NCI-H1417 (cell line): ENCODE results near the gene NELL2.
"Not testable (repeated sequence)": the region's sequence is repeated elsewhere in the genome, so short reads cannot be mapped to it uniquely, and the experiment has no call there.

Experiments
- DNase-seq, 3 experiments: peaks; one replicate each; lab custom pipeline; 2025; lab: John Stamatoyannopoulos, UW

NELL2 gene

GRCh38 chr12:44694017-44694416 is 182.1 kb downstream of the NELL2 start:
- no peak for DNase-seq

- peak in 1 of 3 experiments; percentile 15 for DNase-seq
Observed at GRCh38 chr12:44689587-44689986, 186.5 kb downstream of the NELL2 start.

- not testable (repeated sequence) for DNase-seq
Observed at GRCh38 chr12:44686821-44687432, 189.2 kb downstream of the NELL2 start.

- DNase-seq, result no peak
Observed at GRCh38 chr12:44677724-44678123, 198.4 kb downstream of the NELL2 start.

- DNase-seq, result peak in 1 of 3 experiments; percentile 17
Observed at GRCh38 chr12:44674875-44675274, 201.2 kb downstream of the NELL2 start.

GRCh38 chr12:44673811-44674210 is 202.3 kb downstream of the NELL2 start:
- no peak for DNase-seq

- DNase-seq, result no peak
Observed at GRCh38 chr12:44672042-44672441, 204.1 kb downstream of the NELL2 start.

GRCh38 chr12:44668443-44668842 is 207.7 kb downstream of the NELL2 start:
- DNase-seq, result no peak

GRCh38 chr12:44667461-44667860 is 208.7 kb downstream of the NELL2 start:
- no peak for DNase-seq

GRCh38 chr12:44663291-44663690 is 212.8 kb downstream of the NELL2 start:
- no peak for DNase-seq

GRCh38 chr12:44655846-44656245 is 220.3 kb downstream of the NELL2 start:
- no peak for DNase-seq

GRCh38 chr12:44654646-44655639 is 221.2 kb downstream of the NELL2 start:
- peak; percentile 59 to 77 (median 77) for DNase-seq

GRCh38 chr12:44653861-44654527 is 222.1 kb downstream of the NELL2 start:
- no peak for DNase-seq

- DNase-seq, result no peak
Observed at GRCh38 chr12:44649693-44650092, 226.4 kb downstream of the NELL2 start.

- DNase-seq, result no peak
Observed at GRCh38 chr12:44647917-44648690, 228.0 kb downstream of the NELL2 start.

GRCh38 chr12:44640427-44641190 is 235.5 kb downstream of the NELL2 start:
- no peak for DNase-seq

GRCh38 chr12:44637875-44638274 is 238.2 kb downstream of the NELL2 start:
- no peak for DNase-seq

GRCh38 chr12:44628180-44628579 is 247.9 kb downstream of the NELL2 start:
- DNase-seq, result no peak

- peak; percentile 23 to 84 (median 74) for DNase-seq
Observed at GRCh38 chr12:44627387-44628166, 248.5 kb downstream of the NELL2 start.

GRCh38 chr12:44626883-44627282 is 249.2 kb downstream of the NELL2 start:
- DNase-seq, result peak; percentile 33 to 82 (median 78)
